IMR-90 (cell line): Measurements from ENCODE around the gene PAPPA. TPM values are rescaled to one million over a fixed set of nuclear protein-coding genes. Genes with fewer than 3 reads are reported as not detected.

Source experiments
- ATAC-seq: fragments of 200-7000 bp; cut with Tn5 transposase; 2 replicates; pipeline ENCODE4 v1.9.1; 2020; ENCODE audit warnings: low read depth, mild to moderate bottlenecking, moderate library complexity
- BruUV-seq: library from RNA; stranded (reverse); fragments of 400-500 nt; replicated peaks from 2 replicates; lab custom pipeline; 2021; lab: Mats Ljungman, UMichigan
- CTCF ChIA-PET: fragments of 300-600 bp; formaldehyde crosslinking; extraction: SDS; loops from one replicate; lab custom pipeline; 2021; ENCODE audit warnings: antibody characterized with exemption; lab: Yijun Ruan, JAX
- POLR2A ChIA-PET: fragments of 300-600 bp; sonication (Branson Sonifier 250); formaldehyde crosslinking; loops from one replicate; lab custom pipeline; 2022; ENCODE audit warnings: antibody characterized with exemption; ENCODE audit not compliant: unreplicated experiment; lab: Charles Lee
- DNase-seq: peaks from one replicate; pipeline ENCODE4 v3.0.0; 2013
- H2AFZ ChIP-seq: replicated peaks from 2 replicates; pipeline ENCODE3; 2013; ENCODE audit warnings: low read length, mild to moderate bottlenecking; ENCODE audit not compliant: poor library complexity
- H2AK5ac ChIP-seq: 2 replicates; pipeline ENCODE4 v1.6.1; 2013; ENCODE audit warnings: low read depth, low read length, inconsistent platforms
- H2AK9ac ChIP-seq: replicated peaks from 2 replicates; pipeline ENCODE3; 2013; ENCODE audit warnings: mild to moderate bottlenecking, low read depth, low read length, moderate library complexity; ENCODE audit not compliant: poor library complexity
- H2BK120ac ChIP-seq: 2 replicates; pipeline ENCODE4 v1.6.1; 2013; ENCODE audit warnings: low read depth, low read length, inconsistent platforms
- H2BK15ac ChIP-seq: 3 replicates; pipeline ENCODE4 v1.6.1; 2013; ENCODE audit warnings: low read depth, low read length, inconsistent platforms
- H2BK20ac ChIP-seq: 2 replicates; pipeline ENCODE4 v1.6.1; 2013; ENCODE audit warnings: low read depth, mild to moderate bottlenecking, inconsistent platforms, low read length, moderate library complexity
- H2BK5ac ChIP-seq: 2 replicates; pipeline ENCODE4 v1.6.1; 2013; ENCODE audit warnings: mild to moderate bottlenecking, low read depth, low read length, inconsistent platforms; ENCODE audit not compliant: poor library complexity, severe bottlenecking
- H3K14ac ChIP-seq: replicated peaks from 2 replicates; pipeline ENCODE4 v1.6.1; 2013; ENCODE audit warnings: low read depth, low read length, inconsistent platforms
- H3K18ac ChIP-seq: 2 replicates; pipeline ENCODE4 v1.6.1; 2013; ENCODE audit warnings: low read depth, low read length, control low read depth
- H3K23ac ChIP-seq: 2 replicates; pipeline ENCODE4 v1.6.1; 2013; ENCODE audit warnings: low read depth, low read length, inconsistent platforms
- H3K27ac ChIP-seq: 2 replicates; pipeline ENCODE4 v1.5.1; 2013; ENCODE audit warnings: mild to moderate bottlenecking, control low read depth, low read length; ENCODE audit not compliant: insufficient read depth
- H3K27me3 ChIP-seq: 2 replicates; pipeline ENCODE4 v1.6.1; 2013; ENCODE audit warnings: low read length; ENCODE audit not compliant: control insufficient read depth, insufficient read depth
- H3K36me3 ChIP-seq: 2 replicates; pipeline ENCODE4 v1.6.1; 2013; ENCODE audit warnings: low read length, mixed read lengths; ENCODE audit not compliant: control insufficient read depth, insufficient read depth
- H3K4ac ChIP-seq: 2 replicates; pipeline ENCODE4 v1.6.1; 2013; ENCODE audit warnings: low read depth, low read length, inconsistent platforms
- H3K4me1 ChIP-seq: 2 replicates; pipeline ENCODE4 v1.6.1; 2013; ENCODE audit warnings: low read length, mixed read lengths; ENCODE audit not compliant: control insufficient read depth, insufficient read depth
- H3K4me2 ChIP-seq: 2 replicates; pipeline ENCODE4 v1.6.1; 2013; ENCODE audit warnings: low read depth, mild to moderate bottlenecking, control low read depth, low read length, moderate library complexity
- H3K4me3 ChIP-seq: 2 replicates; pipeline ENCODE4 v1.5.1; 2013; ENCODE audit warnings: low read depth, mild to moderate bottlenecking, control low read depth, low read length, moderate library complexity; ENCODE audit not compliant: insufficient read depth
- H3K56ac ChIP-seq: 2 replicates; pipeline ENCODE4 v1.6.1; 2013; ENCODE audit warnings: low read length, inconsistent platforms; ENCODE audit not compliant: insufficient read depth; ENCODE audit errors: extremely low read depth
- H3K79me1 ChIP-seq, 2 experiments: 2 replicates each; pipeline ENCODE4 v1.6.1; 2013; ENCODE audit warnings: low read length in 2 of 2, inconsistent platforms in 1 of 2, low read depth in 1 of 2
- H3K9ac ChIP-seq: 2 replicates; pipeline ENCODE4 v1.6.1; 2013; ENCODE audit warnings: low read depth, low read length, control low read depth
- H3K9me1 ChIP-seq: 2 replicates; pipeline ENCODE4 v1.6.1; 2013; ENCODE audit warnings: low read length, inconsistent platforms; ENCODE audit not compliant: insufficient read depth
- H3K9me3 ChIP-seq: 2 replicates; pipeline ENCODE4 v1.6.1; 2013; ENCODE audit warnings: low read length; ENCODE audit not compliant: control insufficient read depth, insufficient read depth
- H4K20me1 ChIP-seq: 2 replicates; pipeline ENCODE4 v1.6.1; 2013; ENCODE audit warnings: low read length, inconsistent platforms; ENCODE audit not compliant: insufficient read depth
- H4K5ac ChIP-seq: 2 replicates; pipeline ENCODE4 v1.6.1; 2013; ENCODE audit warnings: mild to moderate bottlenecking, low read depth, low read length, control low read depth
- H4K8ac ChIP-seq, 2 experiments: 2 replicates each; pipeline ENCODE4 v1.6.1; 2013; ENCODE audit warnings: low read depth in 2 of 2, low read length in 2 of 2, control low read depth in 1 of 2, inconsistent platforms in 1 of 2
- H4K91ac ChIP-seq: 2 replicates; pipeline ENCODE4 v1.6.1; 2013; ENCODE audit warnings: low read depth, low read length, inconsistent platforms; ENCODE audit not compliant: insufficient read depth
- BHLHE40 ChIP-seq: fragments of 150-350 bp; IDR thresholded peaks from 2 replicates; pipeline ENCODE4 v1.6.1; 2016; ENCODE audit warnings: mild to moderate bottlenecking, low read depth, low read length
- CEBPB ChIP-seq: IDR thresholded peaks from 2 replicates; pipeline ENCODE4 v1.6.1; 2012; ENCODE audit warnings: low read depth, low read length, improper control_type of control experiment
- CHD1 ChIP-seq: IDR thresholded peaks from 2 replicates; pipeline ENCODE4 v1.6.1; 2012; ENCODE audit warnings: low read depth, low read length, improper control_type of control experiment
- ELK1 ChIP-seq: fragments of 150-350 bp; IDR thresholded peaks from 2 replicates; pipeline ENCODE4 v1.6.1; 2016; ENCODE audit warnings: low read depth, mild to moderate bottlenecking, low read length, moderate library complexity, borderline replicate concordance
- MAFK ChIP-seq: IDR thresholded peaks from 2 replicates; pipeline ENCODE4 v1.6.1; 2012; ENCODE audit warnings: low read depth, low read length, improper control_type of control experiment
- MAZ ChIP-seq: IDR thresholded peaks from 2 replicates; pipeline ENCODE4 v1.6.1; 2012; ENCODE audit warnings: low read depth, mild to moderate bottlenecking, low read length, improper control_type of control experiment, moderate library complexity, borderline replicate concordance
- NFE2L2 ChIP-seq: fragments of 150-350 bp; IDR thresholded peaks from 2 replicates; pipeline ENCODE4 v1.6.1; 2016; ENCODE audit warnings: low read depth, mild to moderate bottlenecking, low read length
- POLR2A ChIP-seq: IDR thresholded peaks from 2 replicates; pipeline ENCODE4 v1.6.1; 2012; ENCODE audit warnings: mild to moderate bottlenecking, low read depth, low read length
- RAD21 ChIP-seq: IDR thresholded peaks from 2 replicates; pipeline ENCODE4 v1.6.1; 2012; ENCODE audit warnings: low read length, improper control_type of control experiment
- RCOR1 ChIP-seq: IDR thresholded peaks from 2 replicates; pipeline ENCODE4 v1.6.1; 2012; ENCODE audit warnings: mild to moderate bottlenecking, low read length, improper control_type of control experiment; ENCODE audit not compliant: insufficient replicate concordance
- RFX5 ChIP-seq: IDR thresholded peaks from 2 replicates; pipeline ENCODE4 v1.8.0; 2012; ENCODE audit warnings: low read depth, mild to moderate bottlenecking, low read length, moderate library complexity
- WGBS, 2 experiments: methylation state at CpG; one replicate each; pipeline versions ENCODE4 v1.1.5 to v1.1.7; 2013; ENCODE audit warnings: missing lambda C conversion rate in 2 of 2; ENCODE audit not compliant: insufficient read length in 1 of 2; ENCODE audit errors: extremely low coverage in 2 of 2; 5-methylcytosine and 5-hydroxymethylcytosine counted together
- dilution Hi-C: fragments of 300-500 bp; cut with HindIII; formaldehyde crosslinking; loops from one replicate; pipeline ENCODE4 v1.14.3; 2018; ENCODE audit warnings: low sequenced_read_pairs; ENCODE audit not compliant: unreplicated experiment
- in situ Hi-C: fragments of 300-500 bp; cut with MboI; formaldehyde crosslinking; loops from 3 replicates; pipeline ENCODE4 v1.14.3; 2019; ENCODE audit warnings: low sequenced_read_pairs, inconsistent platforms, mixed read lengths
- intact Hi-C: fragments of 100-400 bp; cut with micrococcal nuclease; formaldehyde crosslinking; loops from 2 replicates; pipeline ENCODE4 v1.10.0; 2022
- polyA plus RNA-seq, 3 experiments: library from polyadenylated mRNA; depleted of rRNA; stranded (reverse); fragments of >200 nt; gene quantifications; 2 replicates each; pipeline ENCODE4 v1.2.3, GENCODE V29; 2012; ENCODE audit warnings: low replicate concordance in 1 of 3
- total RNA-seq: library from RNA; depleted of rRNA; stranded (reverse); fragments of >200 nt; gene quantifications from 2 replicates; pipeline ENCODE4 v1.2.3, GENCODE V29; 2012

The PAPPA gene
- total and polyA plus RNA-seq, 2 of the 4 experiments (the other 2 are of a cell fraction), result 8.3 to 12.4 TPM

DNA sequence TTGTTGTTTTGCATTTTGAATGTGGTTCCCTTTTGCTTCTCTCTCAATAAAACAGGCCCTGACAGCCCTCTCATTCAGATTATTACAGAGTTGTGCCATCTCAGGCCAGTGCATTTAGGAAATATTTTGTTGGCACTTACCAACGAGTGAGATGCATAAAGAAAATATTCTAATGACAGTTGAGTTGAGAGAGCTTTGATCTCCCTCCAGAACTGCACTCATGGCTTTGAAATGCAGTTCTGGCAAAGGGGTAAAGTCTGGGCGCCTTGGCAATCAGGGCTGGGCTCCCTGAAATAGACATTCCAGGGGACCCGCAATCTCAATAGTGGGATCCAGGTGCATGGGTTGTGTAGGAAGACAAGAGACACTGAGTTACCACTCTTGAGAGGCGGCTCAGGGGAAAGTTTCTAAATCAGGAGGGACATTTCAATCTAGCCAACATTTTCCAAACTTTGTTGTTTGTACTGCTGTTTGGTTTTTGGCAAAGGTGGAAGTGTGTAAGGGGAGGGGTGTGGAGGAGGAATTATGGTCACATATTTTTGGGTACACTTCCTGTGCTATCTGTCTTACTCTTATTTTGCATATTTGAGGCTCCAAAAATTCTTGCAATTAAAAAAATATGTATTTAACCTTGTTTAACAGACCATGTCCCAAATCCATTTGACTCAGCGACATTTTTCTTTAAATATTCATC is 48.8 kb downstream of the PAPPA start (continued):
- no peak for TF ChIP-seq CHD1

DNA sequence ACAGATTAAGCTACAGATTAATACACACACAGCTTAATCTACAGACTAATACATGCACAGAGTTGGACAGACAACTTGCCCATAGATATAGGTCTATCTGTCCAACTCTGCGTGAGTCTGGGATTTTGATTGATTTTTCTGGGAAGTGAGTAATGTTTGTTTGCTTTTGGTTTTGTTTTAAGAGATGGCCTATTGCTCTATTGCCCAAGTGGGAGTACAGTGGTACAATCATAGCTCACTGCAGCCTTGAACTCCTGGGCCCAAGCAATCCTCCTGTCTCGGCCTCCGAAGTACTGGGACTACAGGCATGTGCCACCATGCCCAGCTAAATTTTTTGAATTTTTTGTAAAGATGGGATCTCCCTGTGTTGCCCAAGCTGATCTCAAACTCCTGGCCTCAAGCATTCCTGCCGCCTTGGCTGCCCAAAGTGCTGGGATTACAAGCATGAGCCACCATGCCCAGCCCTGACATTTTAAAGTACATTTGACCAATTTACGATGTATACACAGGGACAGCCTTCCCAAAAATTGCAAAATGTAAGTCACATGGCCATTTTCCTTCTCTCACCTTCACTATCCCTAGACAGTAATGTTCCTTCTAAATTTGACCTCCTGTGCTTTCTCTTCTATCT is 50.8 kb downstream of the PAPPA start:
- Histone ChIP-seq H2AK5ac (no peak overlapping the region), H3K4me1 (peaks cover 2% of the 10 kb centered on the region; the same call in 1 of the 2 replicates), H3K79me1 (peaks cover 20 to 31% of the 10 kb centered on the region in 2 experiments), H4K8ac (no peak overlapping the region), H3K27ac (no peak overlapping the region), H3K9me3 (no peaks in the 10 kb centered on the region), H4K20me1 (peaks cover 16% of the 10 kb centered on the region; the same call in 1 of the 2 replicates), H3K4ac (no peak overlapping the region), H3K18ac (no peak overlapping the region), H2AFZ (no peak overlapping the region), H4K91ac (no peak overlapping the region), H3K23ac (no peak overlapping the region), H3K4me3 (no peak overlapping the region), H3K9ac (no peak overlapping the region), H2BK120ac (no peak overlapping the region), H2AK9ac (no peak overlapping the region), H2BK20ac (no peak overlapping the region), H3K27me3 (no peaks in the 10 kb centered on the region), H3K56ac (no peak overlapping the region), H3K4me2 (no peak overlapping the region), H3K14ac (no peak overlapping the region), H3K36me3 (peaks cover 53% of the 10 kb centered on the region), H3K9me1 (no peaks in the 10 kb centered on the region), H2BK5ac (no peak overlapping the region), H2BK15ac (no peak overlapping the region), H4K5ac (no peak overlapping the region)
- intact Hi-C loops (no loop called here), in situ Hi-C loops (no loop called here), dilution Hi-C loops (no loop called here)
- ATAC-seq (no peak), DNase-seq (no peak)
- 97% methylated on average over 4 of the region's 5 CpGs; no CpG with 5 or more reads in 1 of the 2 experiments for WGBS, 2 experiments
- no TSS peak for BruUV-seq
- POLR2A ChIA-PET, result interaction anchor here (0.6 kb wide), 1 partner anchor 265 kb away, joined by 3 read pairs; no protein-coding TSS in a partner anchor
- CTCF ChIA-PET, result no interaction called here
- TF ChIP-seq MAZ (no peak), RAD21 (no peak), NFE2L2 (no peak), POLR2A (no peak), CHD1 (no peak), MAFK (no peak), ELK1 (no peak), RCOR1 (no peak), CEBPB (no peak), BHLHE40 (no peak), RFX5 (no peak)
